HCT116 (cell line): ENCODE data around the gene ADAMTS15. TPM values are rescaled to one million over a fixed set of nuclear protein-coding genes. Genes with fewer than 3 reads are reported as not detected.
A peak's percentile ranks its signal among the peaks of the same experiment; 100 is the strongest.

Source experiments
- ATAC-seq: fragments of 200-7000 bp; cut with Tn5 transposase; 2 replicates; pipeline ENCODE4 v1.9.1; 2020; ENCODE audit warnings: mild to moderate bottlenecking, moderate library complexity
- BruUV-seq: library from RNA; stranded (reverse); fragments of 400-500 nt; replicated peaks from 2 replicates; lab custom pipeline; 2021; lab: Mats Ljungman, UMichigan
- CTCF ChIA-PET: fragments of 300-600 bp; sonication (Branson Sonifier 250); formaldehyde crosslinking; loops from one replicate; lab custom pipeline; 2021; ENCODE audit warnings: antibody characterized with exemption; lab: Charles Lee
- POLR2A ChIA-PET: fragments of 300-600, 350-600 bp; sonication (Branson Sonifier 250); formaldehyde crosslinking; loops from one replicate; lab custom pipeline; 2021; ENCODE audit warnings: antibody characterized with exemption; lab: Charles Lee
- RAD21 ChIA-PET, 2 experiments: fragments of 300-600 bp; sonication (Branson Sonifier 250); formaldehyde crosslinking; loops; one replicate each; lab custom pipeline; 2023; ENCODE audit warnings: low total read pairs in 2 of 2; ENCODE audit not compliant: uncharacterized antibody in 2 of 2, unreplicated experiment in 2 of 2, low non-redundant PET in 1 of 2; lab: Charles Lee
- DNase-seq: peaks from one replicate; pipeline ENCODE4 v3.0.0-alpha.2; 2010; ENCODE audit warnings: low read depth, low spot score
- H2AFZ ChIP-seq: fragments of 200-600 bp; shearing (Covaris generic), sonication (generic); 2 replicates; pipeline ENCODE4 v1.6.1; 2017; ENCODE audit warnings: low read depth, mixed run types, mixed read lengths, antibody characterized with exemption, low read length; ENCODE audit not compliant: poor library complexity, severe bottlenecking
- H3K27ac ChIP-seq: 2 replicates; pipeline ENCODE4 v1.5.1; 2012; ENCODE audit warnings: low read depth, low read length
- H3K27me3 ChIP-seq: fragments of 200-600 bp; sonication (generic); 2 replicates; pipeline ENCODE4 v1.6.1; 2016; ENCODE audit warnings: mixed run types, low read length, mixed read lengths; ENCODE audit not compliant: insufficient read depth
- H3K36me3 ChIP-seq, 2 experiments: fragments of 200-500 bp in 1 of 2; fragments of 200-600 bp in 1 of 2; sonication (Bioruptor generic) in 1 of 2; sonication (generic) in 1 of 2; 2 replicates each; pipeline versions ENCODE4 v1.5.1 to v1.6.1; 2014 to 2016; ENCODE audit warnings: low read length in 2 of 2, inconsistent platforms in 1 of 2, mixed read lengths in 1 of 2, mixed run types in 1 of 2; ENCODE audit not compliant: insufficient read depth in 2 of 2, control insufficient read depth in 1 of 2
- H3K4me1 ChIP-seq, 2 experiments: fragments of 200-600 bp in 1 of 2; sonication (generic) in 1 of 2; 2 replicates each; pipeline versions ENCODE4 v1.5.1 to v1.6.1; 2012 to 2017; ENCODE audit warnings: low read length in 2 of 2, inconsistent platforms in 1 of 2, mild to moderate bottlenecking in 1 of 2, mixed read lengths in 1 of 2, mixed run types in 1 of 2, moderate library complexity in 1 of 2; ENCODE audit not compliant: insufficient read depth in 2 of 2, control insufficient read depth in 1 of 2
- H3K4me2 ChIP-seq: fragments of 200-600 bp; sonication (generic); 2 replicates; pipeline ENCODE4 v1.6.1; 2017; ENCODE audit warnings: mixed run types, low read length, mixed read lengths
- H3K4me3 ChIP-seq, 2 experiments: fragments of 200-600 bp in 1 of 2; sonication (generic) in 1 of 2; replicated peaks in 1 of 2; 2 replicates each; pipeline ENCODE4 v1.5.1; 2011 to 2016; ENCODE audit warnings: low read length in 2 of 2, control low read depth in 1 of 2, low read depth in 1 of 2, mild to moderate bottlenecking in 1 of 2, mixed read lengths in 1 of 2, mixed run types in 1 of 2
- H3K79me2 ChIP-seq: fragments of 200-600 bp; sonication (generic); 2 replicates; pipeline ENCODE4 v1.6.1; 2017; ENCODE audit warnings: mild to moderate bottlenecking, mixed run types, low read length, moderate library complexity, mixed read lengths; ENCODE audit not compliant: insufficient read depth
- H3K9ac ChIP-seq: fragments of 200-600 bp; sonication (generic); 2 replicates; pipeline ENCODE4 v1.6.1; 2016; ENCODE audit warnings: low read length, mixed read lengths
- H3K9me2 ChIP-seq: fragments of 200-600 bp; sonication (generic), shearing (Covaris generic); 2 replicates; pipeline ENCODE4 v1.6.1; 2017; ENCODE audit warnings: mixed run types, mild to moderate bottlenecking, moderate library complexity; ENCODE audit not compliant: insufficient read depth
- H3K9me3 ChIP-seq, 2 experiments: fragments of 200-500 bp in 1 of 2; fragments of 200-600 bp in 1 of 2; sonication (Bioruptor generic) in 1 of 2; sonication (generic) in 1 of 2; 2 replicates each; pipeline ENCODE4 v1.6.1; 2014 to 2017; ENCODE audit warnings: low read length in 2 of 2, mixed read lengths in 2 of 2, inconsistent platforms in 1 of 2, low read depth in 1 of 2, mild to moderate bottlenecking in 1 of 2, mixed run types in 1 of 2, moderate library complexity in 1 of 2; ENCODE audit not compliant: control insufficient read depth in 1 of 2, insufficient read depth in 1 of 2
- H4K20me1 ChIP-seq: fragments of 200-600 bp; sonication (generic), shearing (Covaris generic); 2 replicates; pipeline ENCODE4 v1.6.1; 2017; ENCODE audit warnings: mixed run types, mild to moderate bottlenecking, moderate library complexity; ENCODE audit not compliant: insufficient read depth
- ATF3 ChIP-seq: IDR thresholded peaks from 2 replicates; pipeline ENCODE4 v1.6.1; 2012
- ELF1 ChIP-seq: IDR thresholded peaks from 2 replicates; pipeline ENCODE4 v1.6.1; 2012; ENCODE audit warnings: low read depth, borderline replicate concordance
- EZH2 ChIP-seq: fragments of 200-600 bp; sonication (generic); IDR thresholded peaks from 2 replicates; pipeline ENCODE4 v1.6.1; 2017; ENCODE audit warnings: antibody characterized with exemption, mixed run types
- EZH2phosphoT487 ChIP-seq: fragments of 200-600 bp; IDR thresholded peaks from 2 replicates; pipeline ENCODE4 v1.6.1; 2018; ENCODE audit warnings: antibody characterized with exemption, borderline replicate concordance
- FOSL1 ChIP-seq: IDR thresholded peaks from 2 replicates; pipeline ENCODE4 v1.6.1; 2012; ENCODE audit warnings: low read depth
- JUND ChIP-seq: IDR thresholded peaks from 2 replicates; pipeline ENCODE4 v1.6.1; 2012
- POLR2A ChIP-seq: IDR thresholded peaks from 2 replicates; pipeline ENCODE4 v1.7.0; 2011; ENCODE audit warnings: borderline replicate concordance; ENCODE audit not compliant: insufficient read depth, insufficient read length; ENCODE audit errors: extremely low read depth
- SIN3A ChIP-seq: IDR thresholded peaks from 2 replicates; pipeline ENCODE4 v1.6.1; 2012; ENCODE audit warnings: low read depth
- SP1 ChIP-seq: IDR thresholded peaks from 2 replicates; pipeline ENCODE4 v1.6.1; 2012; ENCODE audit warnings: low read depth
- SRF ChIP-seq: IDR thresholded peaks from 2 replicates; pipeline ENCODE4 v1.6.1; 2012; ENCODE audit warnings: low read depth
- TCF7L2 ChIP-seq: IDR thresholded peaks from 2 replicates; pipeline ENCODE4 v1.7.0; 2011; ENCODE audit warnings: borderline replicate concordance, inconsistent platforms; ENCODE audit not compliant: insufficient read depth, insufficient read length; ENCODE audit errors: extremely low read depth
- YY1 ChIP-seq: IDR thresholded peaks from 2 replicates; pipeline ENCODE4 v1.6.1; 2011; ENCODE audit warnings: low read length, low read depth, moderate library complexity, mild to moderate bottlenecking; ENCODE audit not compliant: insufficient replicate concordance; ENCODE audit errors: extremely low read depth
- ZNF274 ChIP-seq: fragments of 200-500 bp; sonication (Bioruptor generic); IDR thresholded peaks from 2 replicates; pipeline ENCODE4 v1.6.1; 2014; ENCODE audit warnings: mild to moderate bottlenecking, low read depth, low read length, inconsistent platforms
- intact Hi-C: fragments of 100-400 bp; cut with micrococcal nuclease; formaldehyde crosslinking; loops from 2 replicates; pipeline ENCODE4 v1.10.0; 2022
- total RNA-seq: library from RNA; stranded (reverse); gene quantifications from one replicate; pipeline ENCODE4 v1.2.1, GENCODE V29; 2021; ENCODE audit not compliant: unreplicated experiment
- TF ChIP-seq, protein P1 (sequence below): IDR thresholded peaks from 2 replicates; pipeline ENCODE4 v1.6.1; 2012; ENCODE audit warnings: low read depth

The ADAMTS15 gene
- total RNA-seq, 1 experiment from 2014 or later, result 0.44 TPM

- H3K36me3 ChIP-seq, result no peaks in the 10 kb centered on the region
- H3K9me3 ChIP-seq, result no peaks in the 10 kb centered on the region
- no peak overlapping the region for H3K4me3 ChIP-seq
- peaks cover 2 to 11% of the 10 kb centered on the region in 2 experiments; a peak in 3 of 4 replicates for H3K4me1 ChIP-seq
- ChIA-PET CTCF (no interaction called here), RAD21 (no interaction called here), POLR2A (no interaction called here)
- DNase-seq (no peak), ATAC-seq (no peak)
- H3K4me2 ChIP-seq, result no peak overlapping the region
- no peaks in the 10 kb centered on the region for H3K9me2 ChIP-seq
- intact Hi-C loops, result no loop called here
- no peaks in the 10 kb centered on the region for H3K79me2 ChIP-seq
- no peak for TF ChIP-seq JUND
- TF ChIP-seq SP1, result no peak
- TF ChIP-seq ZNF274, result no peak
- no peak for TF ChIP-seq SIN3A
- TF ChIP-seq TCF7L2, result no peak
- no peak for TF ChIP-seq YY1
- TF ChIP-seq POLR2A, result no peak
- no peak for TF ChIP-seq SRF
- no peak for TF ChIP-seq EZH2
- no peak overlapping the region for H3K9ac ChIP-seq
- H3K27ac ChIP-seq, result no peak overlapping the region
- BruUV-seq, result no TSS peak
- no peaks in the 10 kb centered on the region for H4K20me1 ChIP-seq
- no peak overlapping the region for H2AFZ ChIP-seq
- no peaks in the 10 kb centered on the region for H3K27me3 ChIP-seq
These were observed 71.8 kb downstream of the ADAMTS15 start for GRCh38 chr11:130520271-130520671.

DNA sequence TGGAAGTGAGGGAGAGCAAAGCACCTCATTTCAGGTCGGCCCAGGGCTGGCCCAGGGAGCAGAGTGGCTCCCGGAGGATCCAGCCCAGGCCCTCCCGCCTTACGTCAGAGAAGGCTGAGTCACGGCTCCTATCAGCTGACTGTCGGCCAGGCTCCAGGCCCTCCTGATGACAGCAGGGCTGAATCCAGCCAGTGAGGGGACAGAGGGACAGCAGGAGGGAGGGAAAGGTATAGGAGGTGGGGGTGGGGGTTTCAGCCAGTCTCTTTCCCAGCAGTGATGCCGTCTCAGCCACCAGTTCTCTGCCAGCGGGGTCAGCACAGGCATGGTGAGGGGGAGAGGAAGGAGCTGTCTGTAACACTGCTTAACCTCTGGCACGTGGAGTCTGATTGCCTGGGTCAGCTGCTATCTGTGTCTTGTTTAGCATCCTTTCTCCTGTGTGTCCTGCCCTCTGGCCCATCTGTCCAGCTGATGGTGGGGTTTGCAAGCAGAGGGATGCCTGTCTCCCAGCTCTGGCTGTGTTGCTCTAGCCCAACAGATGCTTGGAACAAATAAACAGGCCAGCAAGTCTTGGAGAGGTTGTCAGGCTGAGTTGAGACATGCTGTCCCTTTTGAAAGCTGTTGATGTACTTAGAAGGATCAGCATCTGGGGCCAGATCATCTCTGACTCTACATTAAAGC lies 74.0 kb downstream of the ADAMTS15 start:
- CTCF ChIA-PET, result no interaction called here
- TF ChIP-seq JUND, result peak; percentile 65
- TF ChIP-seq ELF1, result no peak
- TF ChIP-seq POLR2A, result no peak
- no peak for TF ChIP-seq SIN3A
- no peak for TF ChIP-seq EZH2phosphoT487
- peak; percentile 59 for TF ChIP-seq FOSL1
- TF ChIP-seq ATF3, result no peak
- TF ChIP-seq, protein P1, sequence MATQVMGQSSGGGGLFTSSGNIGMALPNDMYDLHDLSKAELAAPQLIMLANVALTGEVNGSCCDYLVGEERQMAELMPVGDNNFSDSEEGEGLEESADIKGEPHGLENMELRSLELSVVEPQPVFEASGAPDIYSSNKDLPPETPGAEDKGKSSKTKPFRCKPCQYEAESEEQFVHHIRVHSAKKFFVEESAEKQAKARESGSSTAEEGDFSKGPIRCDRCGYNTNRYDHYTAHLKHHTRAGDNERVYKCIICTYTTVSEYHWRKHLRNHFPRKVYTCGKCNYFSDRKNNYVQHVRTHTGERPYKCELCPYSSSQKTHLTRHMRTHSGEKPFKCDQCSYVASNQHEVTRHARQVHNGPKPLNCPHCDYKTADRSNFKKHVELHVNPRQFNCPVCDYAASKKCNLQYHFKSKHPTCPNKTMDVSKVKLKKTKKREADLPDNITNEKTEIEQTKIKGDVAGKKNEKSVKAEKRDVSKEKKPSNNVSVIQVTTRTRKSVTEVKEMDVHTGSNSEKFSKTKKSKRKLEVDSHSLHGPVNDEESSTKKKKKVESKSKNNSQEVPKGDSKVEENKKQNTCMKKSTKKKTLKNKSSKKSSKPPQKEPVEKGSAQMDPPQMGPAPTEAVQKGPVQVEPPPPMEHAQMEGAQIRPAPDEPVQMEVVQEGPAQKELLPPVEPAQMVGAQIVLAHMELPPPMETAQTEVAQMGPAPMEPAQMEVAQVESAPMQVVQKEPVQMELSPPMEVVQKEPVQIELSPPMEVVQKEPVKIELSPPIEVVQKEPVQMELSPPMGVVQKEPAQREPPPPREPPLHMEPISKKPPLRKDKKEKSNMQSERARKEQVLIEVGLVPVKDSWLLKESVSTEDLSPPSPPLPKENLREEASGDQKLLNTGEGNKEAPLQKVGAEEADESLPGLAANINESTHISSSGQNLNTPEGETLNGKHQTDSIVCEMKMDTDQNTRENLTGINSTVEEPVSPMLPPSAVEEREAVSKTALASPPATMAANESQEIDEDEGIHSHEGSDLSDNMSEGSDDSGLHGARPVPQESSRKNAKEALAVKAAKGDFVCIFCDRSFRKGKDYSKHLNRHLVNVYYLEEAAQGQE, result no peak
- no peak for TF ChIP-seq EZH2

More for the DNA sequence above, 74.0 kb downstream of the ADAMTS15 start:
- H3K36me3 ChIP-seq, result no peaks in the 10 kb centered on the region
- peak; percentile 48 for DNase-seq
- H2AFZ ChIP-seq, result peak overlapping the region; percentile 82
- H3K9me3 ChIP-seq, result no peaks in the 10 kb centered on the region
- no peaks in the 10 kb centered on the region for H3K27me3 ChIP-seq
- peak; percentile 99 for ATAC-seq
- H3K4me3 ChIP-seq, result no peak overlapping the region
- RAD21 ChIA-PET, result no interaction called here
- H3K9ac ChIP-seq, result peak overlapping the region; percentile 32; the same call in 1 of the 2 replicates
- no peak overlapping the region for H3K27ac ChIP-seq
- intact Hi-C loops, result no loop called here
- no peaks in the 10 kb centered on the region for H4K20me1 ChIP-seq
- no peaks in the 10 kb centered on the region for H3K9me2 ChIP-seq
- no peaks in the 10 kb centered on the region for H3K79me2 ChIP-seq
- peak overlapping the region; percentile 59 for H3K4me2 ChIP-seq
- H3K4me1 ChIP-seq, result peaks cover 2 to 11% of the 10 kb centered on the region in 2 experiments; a peak in 3 of 4 replicates
- POLR2A ChIA-PET, result no interaction called here
- no TSS peak for BruUV-seq
